Breast epithelium (tissue), 4 donors: ENCODE data around the gene CD99L2. TPM values are rescaled to one million over a fixed set of nuclear protein-coding genes. Genes with fewer than 3 reads are reported as not detected.

Experiments
- DNase-seq, 2 donors: peaks; one replicate each; pipeline ENCODE4 v3.0.0-alpha.2; 2019; ENCODE audit warnings: low spot score in 2 of 2
- H3K27ac ChIP-seq, 2 donors: fragments of 200-600 bp; sonication (generic) in 1 of 2; one replicate each; pipeline ENCODE4 v1.5.1; 2016 to 2019; ENCODE audit warnings: mild to moderate bottlenecking in 1 of 2
- H3K27me3 ChIP-seq, 2 donors: fragments of 200-600 bp; sonication (generic) in 1 of 2; one replicate each; pipeline versions ENCODE4 v1.5.1 to v1.6.0; 2017 to 2019; ENCODE audit warnings: control low read depth in 1 of 2, mild to moderate bottlenecking in 1 of 2
- H3K36me3 ChIP-seq: fragments of 200-600 bp; one replicate; pipeline ENCODE4 v1.5.1; 2019
- H3K4me1 ChIP-seq, 2 donors: fragments of 200-600 bp; sonication (generic); one replicate each; pipeline ENCODE4 v1.5.1; 2016 to 2019; ENCODE audit warnings: control low read depth in 1 of 2
- H3K4me3 ChIP-seq, 3 donors: fragments of 200-600 bp; sonication (generic); 1 replicate in 2 of 3; 2 replicates in 1 of 3; pipeline ENCODE4 v1.5.1; 2016 to 2019; ENCODE audit warnings: mild to moderate bottlenecking in 3 of 3, moderate library complexity in 2 of 3
- H3K9me3 ChIP-seq, 2 donors: fragments of 200-600 bp; sonication (generic) in 1 of 2; one replicate each; pipeline ENCODE4 v1.5.1; 2016 to 2019; ENCODE audit warnings: control low read depth in 1 of 2
- POLR2A ChIP-seq: fragments of 450-650 bp; IDR thresholded peaks from one replicate; pipeline ENCODE4 v1.6.1; 2016; ENCODE audit warnings: antibody characterized with exemption, mild to moderate bottlenecking, moderate library complexity
- POLR2AphosphoS5 ChIP-seq, 3 donors: sonication (generic); formaldehyde crosslinking; IDR thresholded peaks; one replicate each; pipeline ENCODE4 v1.6.1; 2017; ENCODE audit warnings: antibody characterized with exemption in 3 of 3
- intact Hi-C: fragments of 100-400 bp; cut with DNase I; formaldehyde crosslinking; loops from one replicate; pipeline ENCODE4 v1.15.1; 2023; ENCODE audit warnings: low total_unique reads
- total RNA-seq, 3 donors: library from RNA; depleted of rRNA; stranded (reverse); fragments of >200 nt; gene quantifications; one replicate each; pipeline ENCODE4 v1.1.0, GENCODE V29; 2016
- TF ChIP-seq, protein P1 (sequence below), 3 donors: fragments of 450-650 bp; IDR thresholded peaks; one replicate each; pipeline ENCODE4 v1.5.1; 2016 to 2017; ENCODE audit warnings: antibody characterized with exemption in 3 of 3, mild to moderate bottlenecking in 3 of 3, moderate library complexity in 3 of 3

Gene CD99L2
- total RNA-seq, 3 donors from 2014 or later = 28.1 to 81.4 (median 32.1) TPM

DNA sequence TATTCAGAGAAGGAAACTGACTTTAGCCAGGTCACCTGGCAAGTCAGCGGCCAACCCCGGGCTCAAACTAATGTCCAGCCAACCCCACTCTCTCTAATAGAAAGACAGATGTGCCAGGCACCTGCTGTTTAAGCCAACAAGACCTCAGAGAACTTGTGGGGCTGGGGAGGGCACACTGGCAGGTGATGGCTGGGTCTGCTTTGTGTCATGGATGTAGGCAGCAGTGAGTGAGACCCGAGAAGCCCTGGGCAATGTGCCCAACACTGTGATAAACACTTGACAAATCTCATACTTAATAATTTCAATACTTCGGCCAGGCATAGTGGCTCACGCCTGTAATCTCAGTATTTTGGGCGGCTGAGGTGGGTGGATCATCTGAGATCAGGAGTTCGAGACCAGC is 9.0 kb upstream of the CD99L2 start:
- no peak for DNase-seq
- Histone ChIP-seq H3K9me3 (no peaks in the 10 kb centered on the region), H3K36me3 (no peaks in the 10 kb centered on the region), H3K4me1 (no peaks in the 10 kb centered on the region), H3K4me3 (no peak overlapping the region), H3K27me3 (peaks cover 0 to 17% of the 10 kb centered on the region in 2 donors), H3K27ac (no peak overlapping the region)
- TF ChIP-seq, protein P1, sequence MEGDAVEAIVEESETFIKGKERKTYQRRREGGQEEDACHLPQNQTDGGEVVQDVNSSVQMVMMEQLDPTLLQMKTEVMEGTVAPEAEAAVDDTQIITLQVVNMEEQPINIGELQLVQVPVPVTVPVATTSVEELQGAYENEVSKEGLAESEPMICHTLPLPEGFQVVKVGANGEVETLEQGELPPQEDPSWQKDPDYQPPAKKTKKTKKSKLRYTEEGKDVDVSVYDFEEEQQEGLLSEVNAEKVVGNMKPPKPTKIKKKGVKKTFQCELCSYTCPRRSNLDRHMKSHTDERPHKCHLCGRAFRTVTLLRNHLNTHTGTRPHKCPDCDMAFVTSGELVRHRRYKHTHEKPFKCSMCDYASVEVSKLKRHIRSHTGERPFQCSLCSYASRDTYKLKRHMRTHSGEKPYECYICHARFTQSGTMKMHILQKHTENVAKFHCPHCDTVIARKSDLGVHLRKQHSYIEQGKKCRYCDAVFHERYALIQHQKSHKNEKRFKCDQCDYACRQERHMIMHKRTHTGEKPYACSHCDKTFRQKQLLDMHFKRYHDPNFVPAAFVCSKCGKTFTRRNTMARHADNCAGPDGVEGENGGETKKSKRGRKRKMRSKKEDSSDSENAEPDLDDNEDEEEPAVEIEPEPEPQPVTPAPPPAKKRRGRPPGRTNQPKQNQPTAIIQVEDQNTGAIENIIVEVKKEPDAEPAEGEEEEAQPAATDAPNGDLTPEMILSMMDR (IDR thresholded peaks at IDR 0.05) = no peak
- TF ChIP-seq POLR2AphosphoS5 (IDR thresholded peaks at IDR 0.05) (no peak), POLR2A (no peak)
- intact Hi-C loops = no loop called here

DNA sequence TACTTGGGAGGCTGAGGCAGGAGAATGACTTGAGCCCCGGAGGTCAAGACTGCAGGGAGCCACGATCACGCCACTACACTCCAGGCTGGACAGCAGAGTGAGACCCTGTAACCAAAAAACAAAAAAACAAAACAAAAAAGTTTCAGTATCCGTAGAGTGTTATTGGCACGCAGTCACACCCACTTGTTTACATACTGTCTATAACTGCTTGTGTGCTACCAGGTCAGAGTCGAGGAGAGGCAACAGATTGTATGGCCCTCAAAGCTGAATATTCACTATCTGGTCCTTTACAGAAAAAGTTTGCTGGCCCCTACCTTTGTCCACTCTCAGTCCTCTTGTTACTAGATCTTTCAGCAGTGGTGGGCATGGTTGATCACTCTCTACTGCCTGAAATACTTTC is 8.2 kb upstream of the CD99L2 start:
- TF ChIP-seq POLR2AphosphoS5 (IDR thresholded peaks at IDR 0.05) = no peak
- TF ChIP-seq, protein P1 (IDR thresholded peaks at IDR 0.05) = no peak
- no peak for TF ChIP-seq POLR2A

DNA sequence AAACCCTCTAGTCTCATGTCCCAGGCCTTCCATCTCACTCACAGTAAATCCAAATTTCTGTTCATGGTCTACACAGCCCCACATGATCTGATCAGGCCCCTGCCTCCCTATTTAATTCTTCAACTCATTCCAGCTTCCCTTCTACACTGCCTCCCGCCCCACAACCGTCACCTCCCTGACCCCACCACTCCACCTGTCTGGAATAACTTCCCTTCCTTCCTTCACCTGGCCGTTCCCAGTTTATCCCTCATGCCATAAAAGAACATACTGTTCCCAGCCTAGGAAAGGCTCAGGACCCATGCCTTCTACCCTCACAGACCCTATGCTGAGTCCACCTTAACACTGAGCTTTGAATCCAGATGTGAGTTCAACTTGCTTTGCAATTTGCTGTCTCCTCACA is 6.8 kb upstream of the CD99L2 start:
- H3K9me3 ChIP-seq = no peaks in the 10 kb centered on the region
- intact Hi-C loops = no loop called here

More for the DNA sequence above, 8.2 kb upstream of the CD99L2 start:
- DNase-seq = no peak
- intact Hi-C loops = no loop called here
- Histone ChIP-seq H3K4me1 (no peaks in the 10 kb centered on the region), H3K27me3 (peaks cover 0 to 13% of the 10 kb centered on the region in 2 donors), H3K27ac (no peak overlapping the region), H3K4me3 (no peak overlapping the region), H3K36me3 (no peaks in the 10 kb centered on the region), H3K9me3 (no peaks in the 10 kb centered on the region)

GRCh38 chrX:150903110-150903508 is 4.6 kb upstream of the CD99L2 start:
- Histone ChIP-seq H3K9me3 (no peaks in the 10 kb centered on the region), H3K27me3 (peaks cover 0 to 24% of the 10 kb centered on the region in 2 donors), H3K4me3 (no peak overlapping the region), H3K36me3 (no peaks in the 10 kb centered on the region), H3K4me1 (no peaks in the 10 kb centered on the region), H3K27ac (no peak overlapping the region)
- no peak for DNase-seq
- TF ChIP-seq POLR2A (no peak), POLR2AphosphoS5 (IDR thresholded peaks at IDR 0.05) (no peak)
- TF ChIP-seq, protein P1 (IDR thresholded peaks at IDR 0.05) = no peak
- intact Hi-C loops = no loop called here

More for the DNA sequence above, 6.8 kb upstream of the CD99L2 start:
- DNase-seq = no peak
- Histone ChIP-seq H3K27me3 (peaks cover 0 to 20% of the 10 kb centered on the region in 2 donors), H3K27ac (no peak overlapping the region), H3K4me1 (no peaks in the 10 kb centered on the region), H3K36me3 (no peaks in the 10 kb centered on the region), H3K4me3 (no peak overlapping the region)
- TF ChIP-seq POLR2AphosphoS5 (IDR thresholded peaks at IDR 0.05) (no peak), POLR2A (no peak)
- TF ChIP-seq, protein P1 (IDR thresholded peaks at IDR 0.05) = no peak

- intact Hi-C loops = no loop called here
- DNase-seq = no peak
- TF ChIP-seq POLR2AphosphoS5 (IDR thresholded peaks at IDR 0.05) = no peak
- no peak for TF ChIP-seq POLR2A
- TF ChIP-seq, protein P1 (IDR thresholded peaks at IDR 0.05) = no peak
These were observed 4.1 kb upstream of the CD99L2 start for GRCh38 chrX:150902434-150903109.

More at GRCh38 chrX:150902434-150903109, 4.1 kb upstream of the CD99L2 start:
- Histone ChIP-seq H3K9me3 (no peaks in the 10 kb centered on the region), H3K27ac (no peak overlapping the region), H3K27me3 (peaks cover 0 to 24% of the 10 kb centered on the region in 2 donors), H3K36me3 (no peaks in the 10 kb centered on the region), H3K4me3 (no peak overlapping the region), H3K4me1 (no peaks in the 10 kb centered on the region)
